ENCODE data around the gene TSPAN14. TPM values are rescaled to one million over a fixed set of nuclear protein-coding genes. Genes with fewer than 3 reads are reported as not detected.
"Not testable (repeated sequence)": the region's sequence is repeated elsewhere in the genome, so short reads cannot be mapped to it uniquely, and the experiment has no call there.

Gene TSPAN14
- total RNA-seq, 3 donors from 2014 or later: 52.8 to 76.8 (median 74.8) TPM

DNA sequence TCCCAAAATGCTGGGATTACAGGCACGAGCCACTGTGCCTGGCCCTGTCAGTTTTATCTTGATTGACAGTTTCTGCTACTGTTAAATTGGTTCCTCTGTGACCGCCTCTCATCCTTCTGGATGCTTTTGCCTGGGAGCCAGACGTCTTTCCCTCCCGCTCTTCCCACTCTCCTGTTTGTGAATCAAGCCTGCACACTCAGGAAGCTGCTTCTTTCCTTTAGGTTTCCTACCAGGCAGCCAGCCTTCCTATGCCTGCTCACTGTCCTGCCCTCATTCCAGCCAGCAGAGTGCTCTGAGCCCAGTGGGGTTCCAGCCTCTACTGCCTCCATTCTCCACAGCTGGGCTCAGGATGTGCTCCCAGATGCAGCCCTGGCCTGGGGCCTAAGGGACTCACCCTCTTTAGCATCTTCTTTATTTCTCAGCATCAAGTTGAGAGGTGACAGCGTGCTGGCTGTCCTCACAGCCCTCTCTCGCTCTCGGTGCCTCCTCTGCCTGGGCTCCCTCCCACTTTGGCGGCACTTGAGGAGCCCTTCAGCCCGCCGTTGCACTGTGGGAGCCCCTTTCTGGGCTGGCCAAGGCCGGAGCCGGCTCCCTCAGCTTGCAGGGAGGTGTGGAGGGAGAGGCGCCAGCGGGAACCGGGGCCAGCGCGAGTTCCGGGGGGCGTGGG lies 88.7 kb downstream of the TSPAN14 start:
- Histone ChIP-seq H3K27me3 (no peaks in the 10 kb centered on the region), H3K4me3 (no peak overlapping the region), H3K27ac (no peak overlapping the region), H3K9me3 (no peaks in the 10 kb centered on the region), H3K36me3 (no peaks in the 10 kb centered on the region), H3K4me1 (no peaks in the 10 kb centered on the region)
- TF ChIP-seq, protein P1, sequence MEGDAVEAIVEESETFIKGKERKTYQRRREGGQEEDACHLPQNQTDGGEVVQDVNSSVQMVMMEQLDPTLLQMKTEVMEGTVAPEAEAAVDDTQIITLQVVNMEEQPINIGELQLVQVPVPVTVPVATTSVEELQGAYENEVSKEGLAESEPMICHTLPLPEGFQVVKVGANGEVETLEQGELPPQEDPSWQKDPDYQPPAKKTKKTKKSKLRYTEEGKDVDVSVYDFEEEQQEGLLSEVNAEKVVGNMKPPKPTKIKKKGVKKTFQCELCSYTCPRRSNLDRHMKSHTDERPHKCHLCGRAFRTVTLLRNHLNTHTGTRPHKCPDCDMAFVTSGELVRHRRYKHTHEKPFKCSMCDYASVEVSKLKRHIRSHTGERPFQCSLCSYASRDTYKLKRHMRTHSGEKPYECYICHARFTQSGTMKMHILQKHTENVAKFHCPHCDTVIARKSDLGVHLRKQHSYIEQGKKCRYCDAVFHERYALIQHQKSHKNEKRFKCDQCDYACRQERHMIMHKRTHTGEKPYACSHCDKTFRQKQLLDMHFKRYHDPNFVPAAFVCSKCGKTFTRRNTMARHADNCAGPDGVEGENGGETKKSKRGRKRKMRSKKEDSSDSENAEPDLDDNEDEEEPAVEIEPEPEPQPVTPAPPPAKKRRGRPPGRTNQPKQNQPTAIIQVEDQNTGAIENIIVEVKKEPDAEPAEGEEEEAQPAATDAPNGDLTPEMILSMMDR (IDR thresholded peaks at IDR 0.05): no peak
- no peak for TF ChIP-seq POLR2A (IDR thresholded peaks at IDR 0.05)
- no peak for TF ChIP-seq POLR2AphosphoS5 (IDR thresholded peaks at IDR 0.05)
- DNase-seq (ENCODE audit: low spot score in 2 of 2): no peak
- intact Hi-C loops (cut with DNase I; ENCODE audit: low total_unique reads): no loop called here

- H3K27me3 ChIP-seq; intact Hi-C loops (cut with DNase I; ENCODE audit: low total_unique reads); H3K27ac ChIP-seq; H3K9me3 ChIP-seq; DNase-seq (ENCODE audit: low spot score in 2 of 2); H3K4me1 ChIP-seq; H3K4me3 ChIP-seq; H3K36me3 ChIP-seq: not testable (repeated sequence)
Observed at GRCh38 chr10:80543319-80543672, 89.2 kb downstream of the TSPAN14 start.

GRCh38 chr10:80544316-80544953 lies 90.3 kb downstream of the TSPAN14 start:
- H3K4me1 ChIP-seq: no peaks in the 10 kb centered on the region
- DNase-seq (ENCODE audit: low spot score in 2 of 2): no peak
- H3K27me3 ChIP-seq: no peaks in the 10 kb centered on the region
- TF ChIP-seq, protein P1 (IDR thresholded peaks at IDR 0.05): no peak
- intact Hi-C loops (cut with DNase I; ENCODE audit: low total_unique reads): no loop called here
- H3K27ac ChIP-seq: no peak overlapping the region
- H3K4me3 ChIP-seq: no peak overlapping the region
- H3K9me3 ChIP-seq: no peaks in the 10 kb centered on the region
- no peaks in the 10 kb centered on the region for H3K36me3 ChIP-seq

DNA sequence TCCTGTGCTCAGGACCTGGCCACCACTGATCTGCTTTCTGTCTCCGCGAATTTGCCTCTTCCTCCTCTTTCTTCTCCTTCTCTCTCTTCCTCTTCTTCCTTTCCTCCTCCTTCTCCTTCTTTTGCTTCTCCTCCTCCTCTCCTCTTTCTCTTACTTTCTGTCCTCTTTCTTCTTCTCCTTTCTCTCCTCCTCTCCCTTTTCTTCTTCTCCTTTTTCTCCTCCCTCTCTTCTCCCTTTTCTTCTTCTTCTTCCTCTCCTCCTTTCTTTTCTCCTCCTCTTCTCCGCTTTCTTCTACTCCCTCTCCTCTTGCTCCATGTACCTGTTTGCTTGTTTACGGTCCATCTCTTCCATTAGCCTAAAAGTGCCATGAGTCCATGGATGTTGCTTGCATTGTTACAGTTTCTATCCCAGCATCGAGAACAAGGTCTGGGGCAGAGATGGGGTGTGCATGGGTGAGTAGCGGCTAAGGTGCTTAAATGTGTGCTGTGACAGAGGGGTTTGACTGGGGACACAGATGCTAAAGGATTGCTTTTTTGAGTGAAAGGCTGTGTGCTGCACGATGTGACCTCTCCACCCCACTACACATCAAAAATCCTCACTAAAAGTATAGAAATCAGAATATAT lies 91.3 kb downstream of the TSPAN14 start:
- intact Hi-C loops (cut with DNase I; ENCODE audit: low total_unique reads): no loop called here
- TF ChIP-seq POLR2AphosphoS5 (IDR thresholded peaks at IDR 0.05): no peak
- no peak for TF ChIP-seq POLR2A (IDR thresholded peaks at IDR 0.05)
- TF ChIP-seq, protein P1 (IDR thresholded peaks at IDR 0.05): no peak
- no peak for DNase-seq (ENCODE audit: low spot score in 2 of 2)

GRCh38 chr10:80552151-80552646 lies 98.1 kb downstream of the TSPAN14 start:
- DNase-seq (ENCODE audit: low spot score in 2 of 2): no peak
- no peak overlapping the region for H3K27ac ChIP-seq
- H3K27me3 ChIP-seq: no peaks in the 10 kb centered on the region
- no peak overlapping the region for H3K4me3 ChIP-seq
- TF ChIP-seq POLR2AphosphoS5 (IDR thresholded peaks at IDR 0.05): peak in 1 of 3 donors; percentile 9
- TF ChIP-seq POLR2A (IDR thresholded peaks at IDR 0.05): no peak
- TF ChIP-seq, protein P1 (IDR thresholded peaks at IDR 0.05): no peak
- no peaks in the 10 kb centered on the region for H3K36me3 ChIP-seq
- no peaks in the 10 kb centered on the region for H3K9me3 ChIP-seq
- no peaks in the 10 kb centered on the region for H3K4me1 ChIP-seq
- intact Hi-C loops (cut with DNase I; ENCODE audit: low total_unique reads): no loop called here

More for the DNA sequence above, 91.3 kb downstream of the TSPAN14 start:
- H3K27me3 ChIP-seq: no peaks in the 10 kb centered on the region
- H3K27ac ChIP-seq: no peak overlapping the region
- H3K9me3 ChIP-seq: no peaks in the 10 kb centered on the region
- H3K4me3 ChIP-seq: no peak overlapping the region
- no peaks in the 10 kb centered on the region for H3K4me1 ChIP-seq
- H3K36me3 ChIP-seq: no peaks in the 10 kb centered on the region
